K562 (cell line): ENCODE data around the gene SLC10A3. TPM values are rescaled to one million over a fixed set of nuclear protein-coding genes. Genes with fewer than 3 reads are reported as not detected.
A peak's percentile ranks its signal among the peaks of the same experiment; 100 is the strongest.

ENCODE experiments used
- ARNT ChIP-seq, 2 experiments: fragments of 450-650 bp; IDR thresholded peaks; 2 replicates each; pipeline ENCODE4 v1.6.1; 2016; ENCODE audit warnings: mild to moderate bottlenecking in 1 of 2
- CREBBP ChIP-seq: IDR thresholded peaks from one replicate; pipeline ENCODE4 v1.6.1; 2012; ENCODE audit warnings: low read depth, mild to moderate bottlenecking, control low read depth, inconsistent platforms, low read length
- DACH1 ChIP-seq: fragments of 450-650 bp; IDR thresholded peaks from 2 replicates; pipeline ENCODE4 v1.6.1; 2018; ENCODE audit not compliant: partially characterized antibody
- EP400 ChIP-seq: fragments of 450-650 bp; IDR thresholded peaks from 2 replicates; pipeline ENCODE4 v1.6.1; 2017; ENCODE audit warnings: antibody characterized with exemption, mild to moderate bottlenecking, moderate library complexity
- GATA2 ChIP-seq: sonication (generic); formaldehyde crosslinking; IDR thresholded peaks from 2 replicates; pipeline ENCODE4 v1.4.0; 2020; ENCODE audit warnings: mild to moderate bottlenecking, missing genetic modification reagents
- JUND ChIP-seq, 2 experiments: IDR thresholded peaks; 2 replicates in 1 of 2; 3 replicates in 1 of 2; pipeline ENCODE4 v1.6.1; 2011; ENCODE audit warnings: borderline replicate concordance in 2 of 2, low read depth in 2 of 2, low read length in 2 of 2, improper control_type of control experiment in 1 of 2, missing biosample characterization in 1 of 2, missing genetic modification characterization in 1 of 2, missing genetic modification reagents in 1 of 2
- POLR2A ChIP-seq: fragments of 450-650 bp; conservative IDR thresholded peaks from 2 replicates; pipeline ENCODE4 v1.6.1; 2016
- REST ChIP-seq, 2 experiments: fragments of 450-650 bp; formaldehyde crosslinking in 1 of 2; IDR thresholded peaks; 2 replicates each; pipeline versions ENCODE4 v1.4.0 to v1.6.1; 2014 to 2020; ENCODE audit warnings: mild to moderate bottlenecking in 2 of 2, borderline replicate concordance in 1 of 2, low read depth in 1 of 2
- SMC3 ChIP-seq: conservative IDR thresholded peaks from 2 replicates; pipeline ENCODE4 v1.6.1; 2011; ENCODE audit warnings: low read depth, low read length, improper control_type of control experiment; ENCODE audit not compliant: insufficient read depth
- TFAP4 ChIP-seq: sonication (generic); formaldehyde crosslinking; IDR thresholded peaks from 2 replicates; pipeline ENCODE4 v1.8.0; 2022; ENCODE audit warnings: missing genetic modification reagents, mild to moderate bottlenecking, moderate library complexity, borderline replicate concordance
- VEZF1 ChIP-seq: fragments of 200-800 bp; sonication (Bioruptor generic); IDR thresholded peaks from 2 replicates; pipeline ENCODE4 v1.6.1; 2017; ENCODE audit warnings: missing genetic modification characterization, missing compliant biosample characterization
- ZNF512 ChIP-seq: IDR thresholded peaks from 2 replicates; pipeline ENCODE4 v1.6.1; 2016; ENCODE audit warnings: missing genetic modification characterization, missing compliant biosample characterization
- ZNF785 ChIP-seq: fragments of 250-450 bp; sonication (Bioruptor Pico); IDR thresholded peaks from 2 replicates; pipeline ENCODE4 v1.4.0; 2020; ENCODE audit warnings: mild to moderate bottlenecking
- polyA plus RNA-seq, 8 experiments: library from polyadenylated mRNA; depleted of rRNA in 4 of 8; stranded (reverse) in 5 of 8; unstranded in 3 of 8; fragments of >200 nt; fragmentation: Nextera tagmentation in 2 of 8; fragmentation: Illumina TruSeq in 1 of 8; extraction: Ambion mirVana in 2 of 8; extraction: Trizol in 1 of 8; gene quantifications; 2 replicates each; pipeline versions ENCODE4 v1.2.1 to v1.2.3, GENCODE V29; 2011 to 2014; ENCODE audit warnings: inconsistent platforms in 1 of 8, missing spikeins in 1 of 8
- total RNA-seq, 7 experiments: library from RNA; depleted of rRNA in 6 of 7; stranded (reverse); fragments of >200 nt in 6 of 7; fragmentation: Illumina TruSeq in 2 of 7; extraction: Trizol in 2 of 7; gene quantifications; 2 replicates each; pipeline versions ENCODE4 v1.2.1 to v1.2.3, GENCODE V29; 2011 to 2021; ENCODE audit warnings: low replicate concordance in 1 of 7

SLC10A3 gene
- total and polyA plus RNA-seq, 9 of the 15 experiments (the other 6 are each of a cell fraction or from before 2014, with no cell fraction given): 5.2 to 30.6 (median 16.7) TPM

- TF ChIP-seq REST (IDR thresholded peaks at IDR 0.05; ENCODE audit: borderline replicate concordance): peak; percentile 56; the same call in 1 of the 2 replicates
- no peak for TF ChIP-seq REST (CRISPR knock-in tag; IDR thresholded peaks at IDR 0.05; ENCODE audit: low read depth)
- peak; percentile 74 for TF ChIP-seq VEZF1
- no peak for TF ChIP-seq CREBBP
- no peak for TF ChIP-seq ZNF785 (CRISPR knock-in tag)
- peak; percentile 13 for TF ChIP-seq DACH1
- peak; percentile 62 for TF ChIP-seq SMC3
- TF ChIP-seq TFAP4: peak; percentile 88; the same call in 1 of the 2 replicates
- TF ChIP-seq JUND (IDR thresholded peaks at IDR 0.05; ENCODE audit: borderline replicate concordance, low read depth, low read length): peak; percentile 8; the same call in 1 of the 2 replicates
- TF ChIP-seq JUND (tag; IDR thresholded peaks at IDR 0.05; ENCODE audit: borderline replicate concordance, low read depth, low read length): 0 out of 3 replicates have a peak, but pooled peaks have one; percentile 19
- TF ChIP-seq ZNF512 (tag): no peak
- 0 out of 2 replicates have a peak, but pooled peaks have one; percentile 39 for TF ChIP-seq POLR2A
- TF ChIP-seq EP400: 0 out of 2 replicates have a peak, but pooled peaks have one; percentile 31
- no peak for TF ChIP-seq GATA2 (CRISPR knock-in tag)
- no peak for TF ChIP-seq ARNT (IDR thresholded peaks at IDR 0.05)
These were observed 36.7 kb upstream of the SLC10A3 start (continued) for GRCh38 chrX:154526901-154527675.
